Measurements from ENCODE around the gene USH1C.

Gene USH1C

DNA sequence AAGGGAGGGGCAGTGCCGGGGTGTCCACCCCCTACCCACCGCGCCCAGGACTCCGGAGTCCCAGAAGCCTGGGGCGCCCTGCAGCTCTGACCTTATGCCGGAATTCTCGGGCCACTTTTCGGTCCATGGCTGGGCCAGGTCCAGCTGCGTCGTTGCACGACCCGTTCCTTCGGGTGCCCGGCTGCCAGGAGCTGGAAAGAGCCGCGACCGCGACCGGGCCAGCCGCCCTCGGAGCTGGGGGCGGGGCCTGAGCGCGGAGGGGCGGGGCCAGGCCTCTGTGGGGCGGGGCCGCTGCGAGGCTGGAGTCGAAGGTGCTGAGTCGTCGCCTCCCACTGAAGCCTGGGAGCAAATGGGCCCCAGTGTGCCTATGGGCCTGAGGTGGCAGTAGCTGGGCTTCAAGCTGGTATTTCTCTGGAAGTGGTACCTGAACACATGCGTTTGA is at the start of gene USH1C:
USH1C (minus strand) TSS at position 236 of the 442 bp plus-strand sequence; CDS start at position 127, 109 bp downstream.
- peak in 1 of 2 donors; percentile 28 for DNase-seq (ENCODE audit: low read depth in 1 of 2, low spot score in 1 of 2)

DNA sequence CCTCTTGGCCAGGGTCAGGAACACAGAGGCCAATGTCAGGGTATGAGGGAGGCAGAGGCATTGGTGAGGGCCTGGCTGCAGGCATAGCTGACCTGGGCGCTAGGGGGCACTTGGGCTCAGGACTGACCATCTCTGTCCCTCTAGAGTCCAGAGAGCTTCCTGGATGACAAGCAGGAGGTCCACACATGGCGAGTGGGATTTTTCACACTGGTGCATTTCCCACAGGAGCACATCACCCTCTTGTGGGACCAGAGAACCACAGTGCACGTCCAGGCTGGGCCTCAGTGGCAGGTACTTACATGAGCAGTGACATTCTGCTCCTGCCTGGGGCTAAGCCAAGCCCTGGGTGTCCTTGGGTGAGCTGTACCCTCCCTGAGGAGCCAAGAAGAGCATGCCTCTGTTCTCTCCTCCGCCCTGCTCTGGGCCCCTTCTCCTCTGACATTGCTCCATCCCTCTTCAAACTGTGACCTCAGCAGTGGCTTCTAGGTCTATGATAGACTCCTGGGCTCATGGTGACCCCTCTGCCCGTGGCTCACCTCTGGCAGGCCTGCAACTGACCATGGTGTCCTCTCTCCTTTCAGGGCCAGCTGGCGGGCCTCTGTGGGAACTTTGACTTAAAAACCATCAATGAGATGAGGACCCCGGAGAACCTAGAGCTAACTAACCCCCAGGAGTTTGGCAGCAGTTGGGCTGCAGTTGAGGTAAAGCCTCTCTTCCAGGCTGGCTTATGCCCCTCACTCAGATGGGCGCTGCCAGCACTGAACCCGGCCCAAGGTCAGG is 49.4 kb upstream of the USH1C start:
- no peak for DNase-seq (ENCODE audit: low read depth in 1 of 2, low spot score in 1 of 2)

DNA sequence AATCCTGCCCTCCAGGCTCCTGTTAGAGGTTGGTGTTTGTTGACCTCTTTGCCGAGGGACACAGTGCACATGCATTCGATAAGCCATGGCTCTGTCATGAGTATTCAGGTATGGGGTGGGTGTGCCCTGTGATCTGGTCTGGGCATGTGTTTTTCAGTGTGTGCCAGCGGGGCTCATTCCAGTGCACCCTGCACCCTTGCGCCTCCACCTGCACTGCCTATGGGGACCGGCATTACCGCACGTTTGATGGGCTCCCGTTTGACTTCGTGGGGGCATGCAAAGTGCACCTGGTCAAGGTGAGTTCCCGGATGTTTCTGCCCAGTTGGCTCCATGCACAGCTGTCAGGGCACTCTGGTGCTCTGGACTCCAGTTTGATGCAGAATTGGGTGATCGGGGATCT is 47.1 kb upstream of the USH1C start:
- DNase-seq (ENCODE audit: low read depth in 1 of 2, low spot score in 1 of 2) = no peak

DNA sequence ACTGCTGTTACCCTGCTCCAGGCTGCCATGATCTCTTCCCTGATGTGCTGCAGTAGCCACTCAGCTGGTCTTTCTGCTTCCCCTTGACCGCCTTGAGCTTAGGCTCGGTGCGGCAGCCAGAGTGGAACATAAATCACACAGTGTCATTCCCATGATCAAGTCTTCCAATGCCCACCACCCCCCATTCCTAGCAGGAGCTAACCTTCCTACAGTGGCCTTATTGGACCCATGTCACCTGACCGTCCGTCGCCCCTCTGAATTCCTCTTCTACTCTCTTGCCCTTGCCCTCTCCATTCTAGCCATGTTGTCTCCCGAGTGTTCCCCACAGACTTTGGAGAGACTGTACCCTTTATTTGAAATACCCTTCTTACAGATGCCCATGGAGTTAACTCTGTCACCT is 46.2 kb upstream of the USH1C start:
- DNase-seq (ENCODE audit: low read depth in 1 of 2, low spot score in 1 of 2) = no peak

DNA sequence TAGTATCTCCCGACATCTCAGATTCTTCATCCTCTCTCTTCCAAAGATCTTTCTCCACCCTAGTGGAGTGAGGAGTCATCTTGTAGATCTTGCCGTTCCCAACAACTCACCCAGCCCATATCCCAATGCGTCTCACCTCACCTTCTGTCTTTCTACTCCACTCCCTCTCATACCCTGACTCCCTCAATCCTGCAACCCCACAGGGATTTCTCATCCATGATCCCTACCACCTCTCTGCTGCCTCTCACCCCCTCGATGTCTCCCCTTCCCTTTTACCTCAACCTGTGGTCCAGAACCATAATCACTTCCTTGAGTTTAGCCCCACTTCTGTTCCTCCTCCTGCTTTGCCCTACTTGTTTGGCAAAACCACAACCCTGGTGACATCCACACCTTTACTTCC is 44.5 kb upstream of the USH1C start:
- no peak for DNase-seq (ENCODE audit: low read depth in 1 of 2, low spot score in 1 of 2)

DNA sequence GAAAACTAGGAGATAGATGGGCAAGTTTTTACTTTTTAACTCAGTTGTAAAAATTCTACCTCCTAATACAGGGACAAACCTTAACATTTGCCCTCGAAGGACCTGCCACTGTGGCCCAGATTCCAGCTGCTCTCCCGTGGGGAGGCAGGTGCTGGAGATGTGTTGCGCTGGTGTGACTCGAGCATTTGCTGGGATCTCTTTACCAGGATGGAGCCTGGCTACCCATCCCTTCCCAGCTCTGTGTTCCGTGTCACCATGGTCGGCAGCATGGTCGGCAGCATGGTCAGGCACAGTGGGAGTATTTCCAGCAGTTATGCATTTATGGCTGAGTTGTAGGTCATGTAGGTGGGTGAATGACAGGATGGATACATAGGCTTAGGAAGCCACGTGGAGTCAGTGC is 44.0 kb upstream of the USH1C start:
- no peak for DNase-seq (ENCODE audit: low read depth in 1 of 2, low spot score in 1 of 2)

DNA sequence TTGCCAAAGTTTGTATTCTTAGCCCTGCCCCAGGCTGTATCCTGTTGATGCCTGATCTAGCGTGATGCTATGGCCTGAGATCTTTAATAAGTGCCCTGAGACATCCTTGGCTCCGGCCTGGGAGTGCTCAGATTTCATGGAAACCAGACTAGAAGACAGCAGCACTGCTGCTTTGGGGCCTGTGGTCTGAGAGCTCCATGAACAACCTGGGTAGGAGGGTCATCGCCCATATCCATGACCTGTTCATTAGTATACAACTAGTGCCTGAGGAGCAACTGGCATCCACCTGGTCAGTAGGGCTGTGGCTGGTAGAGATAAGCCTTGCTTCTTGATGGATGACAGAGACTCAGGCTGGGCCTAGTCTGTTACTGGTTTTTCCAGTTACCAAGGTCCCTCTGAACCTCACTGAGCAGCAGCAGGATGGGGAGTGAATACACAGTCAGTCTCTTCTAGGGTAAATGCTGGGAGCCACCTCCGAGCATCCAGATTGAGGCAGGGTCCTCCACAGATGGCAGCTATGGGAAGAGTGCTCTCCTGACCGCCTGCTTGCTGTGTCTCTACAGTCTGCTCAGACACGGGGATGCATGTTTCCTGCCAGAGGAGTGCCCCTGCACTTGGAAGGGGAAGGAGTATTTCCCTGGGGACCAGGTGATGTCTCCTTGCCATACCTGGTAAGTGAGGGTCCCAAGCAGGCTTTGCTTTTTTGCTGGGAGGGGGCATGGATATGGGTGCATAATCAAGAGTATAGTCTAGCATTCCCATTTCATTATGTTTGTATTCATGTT is 41.9 kb upstream of the USH1C start:
- no peak for DNase-seq (ENCODE audit: low read depth in 1 of 2, low spot score in 1 of 2)

DNA sequence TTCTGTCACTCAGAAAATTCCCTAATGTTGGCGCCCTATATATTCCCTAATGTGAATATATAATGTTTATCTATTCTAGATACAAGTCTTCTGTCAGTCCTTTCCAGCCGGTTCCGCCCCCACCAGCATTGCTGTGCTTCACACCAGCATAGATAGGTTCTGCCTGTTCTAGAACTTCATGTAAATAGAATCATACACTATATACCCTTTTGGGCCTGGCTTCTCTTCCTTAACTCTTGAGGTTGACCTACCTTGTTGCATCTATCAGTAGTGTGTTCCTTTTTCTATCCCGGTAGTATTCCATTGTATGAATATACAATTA is 37.5 kb upstream of the USH1C start:
- DNase-seq (ENCODE audit: low read depth in 1 of 2, low spot score in 1 of 2) = no peak

DNA sequence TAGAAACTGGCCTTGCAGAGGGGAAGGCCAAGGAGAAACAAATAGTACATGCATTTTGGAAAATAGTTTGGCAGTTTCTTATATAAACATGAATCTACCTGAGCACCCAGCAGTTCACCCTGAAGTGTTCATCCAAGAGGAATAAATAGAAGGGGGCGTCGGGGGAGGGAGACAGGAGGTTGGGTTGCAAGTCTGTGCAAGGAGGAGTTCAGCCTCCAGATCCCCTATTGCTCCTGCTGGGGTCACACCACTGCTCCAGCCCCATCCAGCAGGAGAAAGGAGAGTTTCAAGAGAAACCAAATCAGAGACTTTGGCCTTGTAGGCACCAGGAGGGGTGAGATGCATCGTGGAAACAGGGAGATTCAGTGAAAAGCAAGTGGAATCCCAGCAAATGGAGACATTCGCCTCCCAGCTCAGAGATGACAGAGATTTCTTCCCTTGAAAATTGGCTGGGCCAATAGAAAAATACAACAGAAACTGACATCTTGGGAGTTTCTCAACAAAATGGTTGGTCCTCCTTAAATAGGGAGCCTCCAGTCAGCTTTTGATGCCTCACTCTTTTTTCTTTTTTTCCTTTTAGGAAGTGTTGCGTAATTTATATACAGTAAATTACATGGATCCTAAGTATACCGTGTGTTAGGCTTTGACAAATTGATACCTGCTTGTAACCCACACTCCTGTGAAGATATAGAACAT is 37.0 kb upstream of the USH1C start:
- no peak for DNase-seq (ENCODE audit: low read depth in 1 of 2, low spot score in 1 of 2)

DNA sequence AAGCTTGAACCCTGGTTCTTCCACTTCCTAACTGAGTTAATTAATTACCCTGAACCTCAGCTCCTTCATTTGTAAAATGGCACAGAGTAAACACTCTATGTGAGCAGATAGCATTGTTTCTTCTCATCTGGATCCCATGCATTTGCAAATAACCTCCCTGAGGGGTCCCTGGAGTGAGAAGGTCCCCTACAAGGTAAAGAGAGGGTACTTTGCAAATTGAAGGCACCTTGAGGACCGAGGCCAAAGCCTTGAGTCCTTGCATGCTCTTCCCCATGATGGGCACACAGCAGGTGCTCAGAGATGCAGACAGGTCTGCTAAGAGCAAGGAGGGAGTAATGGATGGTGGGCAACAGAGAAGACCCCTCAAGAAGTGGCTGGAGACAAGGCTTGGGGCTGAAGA is 36.1 kb upstream of the USH1C start:
- no peak for DNase-seq (ENCODE audit: low read depth in 1 of 2, low spot score in 1 of 2)

DNA sequence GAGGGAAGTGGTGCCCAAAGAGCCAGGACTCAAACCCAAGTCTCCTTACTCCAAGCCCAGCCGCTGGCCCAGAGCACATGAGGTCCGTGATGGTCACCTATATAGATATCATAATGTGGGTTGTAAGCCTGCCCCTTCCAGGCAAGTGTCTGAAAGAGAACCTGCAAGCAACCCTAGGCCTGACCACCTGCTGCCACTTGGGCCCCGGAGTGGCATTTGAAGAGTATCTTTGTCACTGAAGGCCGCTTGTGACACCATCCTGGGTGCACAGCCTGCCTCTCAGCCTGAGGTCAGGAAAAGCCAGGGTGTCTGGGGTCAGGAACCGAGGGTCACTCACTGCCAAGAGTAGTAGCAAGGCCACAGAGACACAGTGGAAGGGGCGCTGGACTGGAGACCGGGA is 35.2 kb upstream of the USH1C start:
- no peak for DNase-seq (ENCODE audit: low read depth in 1 of 2, low spot score in 1 of 2)

DNA sequence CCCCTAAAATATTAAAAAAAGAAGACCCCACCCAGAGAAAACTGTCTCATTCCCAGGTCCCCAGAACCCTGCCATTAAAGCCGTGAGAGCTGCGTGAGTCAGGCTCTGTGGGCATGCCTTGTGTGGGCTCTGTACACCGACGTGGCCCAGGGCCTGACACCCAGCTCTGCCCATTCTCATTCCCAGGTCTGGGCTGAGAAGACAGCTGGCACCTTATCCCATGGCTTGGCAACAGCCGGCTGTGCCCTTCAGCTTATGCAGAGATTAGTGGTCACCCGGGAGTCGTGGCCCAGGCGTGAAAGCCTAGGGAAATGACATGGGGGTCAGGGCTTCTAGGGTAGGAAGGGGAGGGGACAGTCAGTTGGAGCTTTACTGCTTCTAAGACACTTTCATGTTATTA is 34.7 kb upstream of the USH1C start:
- no peak for DNase-seq (ENCODE audit: low read depth in 1 of 2, low spot score in 1 of 2)

DNA sequence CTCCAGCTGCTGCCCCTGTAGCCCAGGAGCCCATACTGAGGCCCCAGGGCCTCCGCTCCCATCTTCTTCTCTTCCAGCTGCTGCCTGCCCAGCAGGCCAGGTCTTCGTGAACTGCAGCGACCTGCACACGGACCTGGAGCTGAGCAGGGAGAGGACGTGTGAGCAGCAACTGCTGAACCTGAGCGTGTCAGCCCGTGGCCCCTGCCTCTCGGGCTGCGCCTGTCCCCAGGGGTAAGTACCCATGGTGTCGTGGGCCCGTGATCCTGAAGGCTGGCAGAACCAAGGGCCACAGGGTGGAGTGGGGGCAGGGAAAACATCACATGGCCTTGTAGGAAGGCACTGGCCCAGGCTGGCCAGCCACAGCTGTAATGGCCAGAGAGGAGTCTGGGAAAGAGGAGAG is 34.1 kb upstream of the USH1C start:
- no peak for DNase-seq (ENCODE audit: low read depth in 1 of 2, low spot score in 1 of 2)

DNA sequence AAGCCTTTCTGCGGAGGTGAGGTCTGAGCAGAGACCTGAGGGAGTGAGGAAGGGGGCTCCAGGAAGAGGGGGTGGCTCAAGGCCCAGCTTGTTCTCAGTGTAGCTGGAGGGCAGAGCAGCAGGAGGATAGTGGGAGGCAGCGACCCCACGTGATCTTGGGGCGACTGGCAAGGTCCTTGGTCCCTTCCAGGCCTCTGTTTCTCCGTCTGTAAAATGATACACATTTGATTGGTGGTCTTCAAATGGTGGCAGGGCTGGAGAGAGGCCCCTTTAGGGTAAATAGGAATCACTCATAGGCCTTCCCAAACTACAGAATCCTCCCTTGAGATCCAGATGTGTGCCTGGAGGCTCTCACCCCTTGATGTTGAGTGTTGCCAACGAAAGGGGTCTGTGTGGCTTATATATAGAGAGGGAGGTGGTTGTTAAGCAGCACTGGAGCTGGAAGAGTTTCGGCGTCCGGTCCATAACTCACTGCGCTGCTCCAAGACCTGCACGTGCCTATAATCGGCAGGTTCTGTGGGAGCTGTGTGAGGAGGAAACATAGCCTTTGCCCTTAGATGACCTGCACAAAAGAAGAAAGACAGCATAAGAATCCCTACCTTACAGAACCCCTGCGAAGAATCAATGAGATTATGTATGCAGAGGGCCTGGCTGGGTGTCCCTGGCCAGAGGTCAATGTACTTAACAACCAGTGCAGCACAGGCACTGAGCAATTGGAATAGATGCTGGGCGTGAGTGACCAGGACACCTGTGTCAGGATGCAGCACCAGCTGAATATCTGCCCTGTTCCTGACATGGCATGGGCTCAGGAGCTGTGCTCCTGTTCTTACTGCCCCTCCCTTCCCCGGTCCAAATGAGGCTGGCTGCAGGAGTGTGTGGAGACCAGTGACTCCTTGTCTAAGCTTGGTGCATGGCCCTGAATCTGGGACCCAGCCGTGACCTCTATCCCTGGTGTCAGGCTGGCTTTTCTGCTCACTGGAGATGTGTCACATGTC is 31.5 kb upstream of the USH1C start:
- no peak for DNase-seq (ENCODE audit: low read depth in 1 of 2, low spot score in 1 of 2)

DNA sequence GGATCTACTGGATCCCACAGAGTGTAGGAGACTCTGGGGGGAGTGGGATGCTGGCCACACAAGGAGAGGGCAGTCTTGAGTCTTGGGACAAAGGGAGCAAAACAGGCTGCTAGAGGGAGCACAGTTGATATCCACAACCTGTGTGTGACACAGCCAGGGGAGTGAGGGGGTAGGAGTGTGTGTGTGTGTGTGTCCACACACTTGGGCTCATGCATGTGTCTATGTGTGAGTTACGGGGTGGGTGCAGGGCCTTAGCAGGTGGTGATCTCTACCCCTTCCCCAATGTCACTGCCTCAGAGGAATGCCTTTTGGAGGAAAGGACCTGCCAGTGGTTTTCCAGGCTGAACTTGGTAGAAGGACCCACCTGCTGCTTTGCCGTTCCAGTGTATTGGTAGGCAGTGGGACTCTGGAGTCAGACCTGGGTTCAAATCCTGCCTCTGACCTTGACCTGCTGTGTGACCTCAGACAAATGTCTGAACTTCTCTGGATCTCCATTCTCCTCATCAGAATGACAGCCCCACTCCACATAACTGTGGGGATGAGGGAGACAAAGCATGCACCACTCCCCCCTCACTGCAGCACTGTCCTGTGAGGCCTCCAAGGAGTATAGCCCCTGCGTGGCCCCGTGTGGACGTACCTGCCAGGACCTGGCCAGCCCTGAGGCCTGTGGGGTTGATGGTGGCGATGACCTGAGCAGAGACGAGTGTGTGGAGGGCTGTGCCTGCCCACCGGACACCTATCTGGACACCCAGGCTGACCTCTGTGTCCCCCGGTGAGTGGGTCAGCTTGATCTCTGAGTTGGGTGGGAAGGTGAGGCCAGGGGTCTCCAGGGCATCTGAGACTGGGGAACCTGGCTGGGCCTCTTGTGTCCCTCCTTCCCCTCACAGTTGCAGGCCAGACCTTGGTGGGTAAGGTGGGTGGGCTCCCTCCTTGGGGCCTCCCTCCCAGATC is 30.2 kb upstream of the USH1C start:
- no peak for DNase-seq (ENCODE audit: low read depth in 1 of 2, low spot score in 1 of 2)

DNA sequence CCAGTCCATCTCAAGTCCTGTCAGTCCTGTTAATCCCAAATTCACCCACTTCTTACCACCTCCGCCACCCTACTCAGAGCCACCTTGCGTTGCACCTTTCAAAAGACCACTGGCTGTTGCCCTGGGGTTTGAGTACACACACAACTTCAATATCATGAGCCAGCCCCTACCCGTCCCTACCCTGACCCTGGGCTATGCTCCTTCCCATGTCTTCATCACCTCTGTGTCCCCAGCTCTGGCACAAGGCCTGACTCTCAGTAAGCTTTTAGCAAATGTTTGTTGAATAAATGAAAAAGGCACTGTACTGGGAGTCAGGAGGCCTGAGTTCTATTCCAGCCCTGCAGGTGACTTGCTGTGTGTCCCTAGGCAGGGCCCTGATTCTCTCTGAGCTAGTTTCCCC is 29.3 kb upstream of the USH1C start:
- DNase-seq (ENCODE audit: low read depth in 1 of 2, low spot score in 1 of 2) = no peak

DNA sequence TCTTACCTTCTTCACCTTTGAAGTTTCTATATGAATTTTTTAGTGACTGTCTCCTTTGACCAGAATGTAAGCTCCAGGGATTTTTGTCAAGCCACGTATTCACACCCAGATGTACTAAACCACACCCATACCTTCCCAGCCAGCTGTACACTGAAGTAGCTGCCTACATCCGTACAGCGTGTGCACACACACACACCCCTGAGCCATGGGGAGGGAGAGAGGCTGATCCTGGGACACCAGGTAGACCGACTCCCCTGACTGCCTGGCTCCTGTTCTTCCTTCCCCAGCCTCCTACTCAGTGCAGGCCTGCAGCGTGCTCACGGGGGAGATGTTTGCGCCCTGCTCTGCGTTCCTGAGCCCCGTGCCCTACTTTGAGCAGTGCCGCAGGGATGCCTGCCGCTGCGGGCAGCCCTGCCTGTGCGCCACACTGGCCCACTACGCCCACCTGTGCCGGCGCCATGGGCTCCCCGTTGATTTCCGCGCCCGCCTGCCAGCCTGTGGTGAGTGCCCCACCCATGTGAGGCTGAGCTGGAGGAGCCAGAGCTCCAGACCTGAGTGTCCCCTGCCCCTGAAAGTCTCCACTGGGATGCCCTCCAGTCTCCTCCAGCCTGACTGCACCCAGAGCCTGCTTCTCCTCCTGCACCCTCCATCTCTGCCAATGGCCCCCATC is 28.7 kb upstream of the USH1C start:
- no peak for DNase-seq (ENCODE audit: low read depth in 1 of 2, low spot score in 1 of 2)

DNA sequence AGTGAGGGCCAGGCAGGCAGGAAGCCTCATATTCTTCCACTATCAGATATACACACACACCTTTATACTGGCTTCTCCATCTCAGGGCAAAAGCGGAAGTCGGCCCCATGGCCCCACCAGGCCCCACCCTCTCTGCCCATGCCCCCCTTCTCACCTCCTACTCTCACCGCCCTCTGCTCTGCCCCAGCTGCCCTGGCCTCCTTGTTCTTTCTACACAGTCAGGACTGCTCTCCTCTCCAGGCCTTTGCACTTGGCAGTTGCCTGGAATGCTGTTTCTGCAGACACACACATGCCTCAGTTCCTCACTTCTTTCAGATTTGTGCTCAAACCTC is 28.1 kb upstream of the USH1C start:
- no peak for DNase-seq (ENCODE audit: low read depth in 1 of 2, low spot score in 1 of 2)
